ENCODE data around the gene DEFB131B.
A peak's percentile ranks its signal among the peaks of the same experiment; 100 is the strongest.
"Not testable (repeated sequence)": the region's sequence is repeated elsewhere in the genome, so short reads cannot be mapped to it uniquely, and the experiment has no call there.

DEFB131B gene

GRCh38 chr11:71911986-71912340 lies 33.7 kb downstream of the DEFB131B start:
- DNase-seq, result not testable (repeated sequence)

GRCh38 chr11:71913756-71914526 lies 35.7 kb downstream of the DEFB131B start:
- no peak for DNase-seq

- no peak for DNase-seq
These were observed 36.5 kb downstream of the DEFB131B start for GRCh38 chr11:71914617-71915189.

DNA sequence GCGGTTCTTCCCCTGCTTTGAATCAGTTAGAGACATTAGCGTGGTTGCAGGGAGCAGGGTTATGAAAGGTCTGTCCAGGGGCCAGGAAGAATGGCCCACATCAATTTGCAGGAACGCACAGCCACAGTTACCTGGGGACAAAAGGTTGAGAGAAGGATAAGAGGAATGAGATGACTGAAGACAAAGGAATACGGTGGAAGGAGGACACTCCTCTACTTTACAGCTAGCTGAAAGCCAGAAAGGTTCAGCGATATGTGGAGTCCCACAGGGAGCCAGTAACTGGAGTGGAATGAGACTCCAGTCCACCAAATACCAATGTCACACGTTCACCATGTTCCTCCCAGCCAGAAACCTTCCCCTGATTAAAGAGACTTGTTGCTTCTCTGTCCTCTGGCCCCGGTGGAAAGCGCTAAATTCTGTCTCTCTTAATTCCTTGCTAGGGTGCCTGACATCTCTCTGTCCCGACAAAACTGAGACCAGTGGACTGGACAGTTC lies 39.4 kb downstream of the DEFB131B start:
- DNase-seq, result no peak

- DNase-seq, result peak; percentile 92
These were observed 49.8 kb downstream of the DEFB131B start, which contains the start of gene XNDC1N for GRCh38 chr11:71927820-71928736. XNDC1N (minus strand) TSS chr11:71928594; CDS start chr11:71923353, 5,241 bp downstream.

GRCh38 chr11:71928737-71929443 lies 50.6 kb downstream of the DEFB131B start, which contains the start of gene RNF121:
RNF121 (plus strand) TSS chr11:71929046; CDS start chr11:71929062, 16 bp downstream.
- peak; percentile 95 for DNase-seq

- no peak for DNase-seq
These were observed 51.2 kb downstream of the DEFB131B start for GRCh38 chr11:71929491-71929890.

DNA sequence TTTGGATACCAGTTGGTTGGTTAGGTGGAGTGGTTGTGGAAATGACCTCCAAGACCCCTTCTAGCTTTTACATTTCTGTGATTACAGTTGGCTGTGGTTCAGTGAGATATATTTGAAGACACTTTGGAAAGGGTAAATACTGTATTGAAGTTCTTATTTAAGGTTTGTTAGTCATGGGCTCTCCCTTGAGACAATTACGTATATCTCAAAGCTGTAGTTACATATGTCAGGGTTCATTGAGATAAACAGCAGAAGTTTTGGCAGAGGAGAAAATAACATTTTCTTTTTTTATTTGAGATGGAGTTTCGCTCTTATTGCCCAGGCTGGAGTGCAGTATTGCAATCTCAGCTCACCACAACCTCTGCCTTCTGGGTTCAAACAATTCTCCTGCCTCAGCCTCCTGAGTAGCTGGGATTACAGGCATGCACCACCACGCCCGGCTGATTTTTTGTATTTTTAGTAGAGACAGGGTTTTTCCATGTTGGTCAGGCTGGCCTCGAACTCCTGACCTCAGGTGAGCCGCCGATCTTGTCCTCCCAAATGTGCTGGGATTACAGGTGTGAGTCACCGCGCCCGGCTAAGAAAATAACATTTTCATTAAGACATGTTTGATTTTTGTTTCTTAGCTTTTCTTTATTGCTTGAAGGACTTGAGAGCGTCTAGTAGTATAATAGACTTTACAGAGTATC lies 52.4 kb downstream of the DEFB131B start:
- DNase-seq, result no peak

GRCh38 chr11:71931245-71931602 lies 53.0 kb downstream of the DEFB131B start:
- DNase-seq, result no peak

DNA sequence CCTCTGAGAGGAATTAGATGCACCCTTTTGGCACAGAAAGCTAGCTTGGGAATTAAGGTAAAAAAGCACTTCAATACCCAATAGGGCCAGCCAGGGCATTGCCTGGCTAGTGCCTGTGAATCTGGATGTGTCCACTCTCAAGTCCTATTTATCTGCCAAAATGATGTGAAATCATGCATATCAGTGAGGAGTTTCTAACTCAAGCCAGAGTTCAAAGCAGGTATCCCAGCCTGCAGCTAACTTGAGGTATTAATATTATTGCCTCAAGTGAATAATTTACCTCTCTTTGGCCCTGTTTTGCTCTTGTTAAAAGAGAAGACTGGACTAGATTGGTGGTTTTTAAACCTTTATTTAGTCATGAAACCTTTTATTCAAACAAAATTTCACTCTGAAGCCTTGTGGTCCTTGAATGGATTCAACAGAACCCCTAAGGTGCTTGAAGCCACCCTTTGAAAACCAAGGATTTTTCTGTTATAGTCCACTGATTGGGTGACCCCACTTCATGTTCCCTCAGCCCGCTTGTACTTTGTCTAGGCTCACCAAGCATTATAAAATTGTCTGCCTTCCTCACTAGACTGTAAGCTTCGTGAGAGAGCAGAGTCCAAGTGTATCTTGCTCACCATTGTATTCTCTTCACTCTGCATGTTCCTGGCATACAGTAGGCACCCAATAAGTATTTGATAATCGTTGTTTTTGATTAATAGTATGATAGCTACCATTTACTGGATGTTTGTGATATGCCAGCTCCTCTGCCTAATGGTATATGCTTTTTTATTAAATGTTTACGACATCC lies 55.1 kb downstream of the DEFB131B start:
- DNase-seq, result no peak

All from MV-4-11 (cell line).